Mucosa of descending colon (tissue), 3 donors: Measurements from ENCODE around the gene TAF3. TPM values are rescaled to one million over a fixed set of nuclear protein-coding genes. Genes with fewer than 3 reads are reported as not detected.

Experiments used
- ATAC-seq: fragments of 200-7000 bp; cut with Tn5 transposase; one replicate; pipeline ENCODE4 v1.9.1; 2020; ENCODE audit warnings: mild to moderate bottlenecking, moderate library complexity
- DNase-seq, 3 donors: peaks; one replicate each; pipeline ENCODE4 v3.0.0-alpha.2; 2020
- H3K36me3 ChIP-seq: fragments of 200-600 bp; one replicate; pipeline ENCODE4 v1.8.0; 2021; ENCODE audit warnings: low read depth, mild to moderate bottlenecking
- H3K4me1 ChIP-seq: fragments of 200-600 bp; one replicate; pipeline ENCODE4 v1.8.0; 2021; ENCODE audit warnings: low read depth, mild to moderate bottlenecking
- H3K4me3 ChIP-seq: fragments of 200-600 bp; one replicate; pipeline ENCODE4 v1.8.0; 2021; ENCODE audit warnings: mild to moderate bottlenecking
- H3K9me3 ChIP-seq: fragments of 200-600 bp; one replicate; pipeline ENCODE4 v1.8.0; 2021; ENCODE audit warnings: mild to moderate bottlenecking
- intact Hi-C, 2 donors: fragments of 100-400 bp; cut with DNase I in 1 of 2; cut with micrococcal nuclease in 1 of 2; formaldehyde crosslinking; loops; one replicate each; pipeline versions ENCODE4 v1.11.0 to v1.11.1; 2022; cut with DNase I, micrococcal nuclease
- total RNA-seq, 3 donors: library from RNA; stranded (reverse); fragmentation: NEBNext Ultra II Directional in 2 of 3; extraction: Animal tissue kit (Norgen Biotek cat#: 25700) in 2 of 3; gene quantifications; one replicate each; pipeline versions ENCODE4 v1.2.1 to v1.2.4, GENCODE V29; 2021 to 2023
- TF ChIP-seq, protein P1 (sequence below): fragments of 200-600 bp; IDR thresholded peaks from one replicate; pipeline ENCODE4 v1.8.0; 2022; ENCODE audit warnings: antibody characterized with exemption, mild to moderate bottlenecking
- donor health status: DM: no; HTN: no; CAD: no; lungs with moderate emphysema.
- donor health status: DM: no; HTN: no; CAD: no.
- donor health status: DM: no; HTN: yes; CAD: no.

TAF3 gene
- total RNA-seq, 3 donors from 2014 or later, result 5.5 to 17.2 (median 6.0) TPM

DNA sequence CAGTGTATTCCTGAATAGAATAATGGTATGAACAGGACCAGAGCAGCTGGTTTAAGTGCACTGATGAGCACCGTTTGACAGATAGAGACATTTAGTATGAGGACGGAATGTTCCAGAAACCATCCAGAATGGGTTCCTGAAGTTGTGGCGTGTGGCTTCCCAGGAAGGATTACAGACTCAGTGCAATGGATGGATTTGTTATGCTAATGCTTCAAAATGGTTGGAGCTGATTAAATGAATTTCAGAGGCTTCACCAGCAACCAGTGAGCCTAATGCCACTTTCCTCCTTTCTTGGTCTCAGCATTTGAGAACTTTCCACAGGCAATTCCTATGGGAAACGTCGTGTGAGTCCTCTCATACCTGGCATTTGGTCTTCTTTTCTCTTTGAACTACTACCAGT lies 246.1 kb downstream of the TAF3 start:
- no peaks in the 10 kb centered on the region for H3K4me1 ChIP-seq
- TF ChIP-seq, protein P1, sequence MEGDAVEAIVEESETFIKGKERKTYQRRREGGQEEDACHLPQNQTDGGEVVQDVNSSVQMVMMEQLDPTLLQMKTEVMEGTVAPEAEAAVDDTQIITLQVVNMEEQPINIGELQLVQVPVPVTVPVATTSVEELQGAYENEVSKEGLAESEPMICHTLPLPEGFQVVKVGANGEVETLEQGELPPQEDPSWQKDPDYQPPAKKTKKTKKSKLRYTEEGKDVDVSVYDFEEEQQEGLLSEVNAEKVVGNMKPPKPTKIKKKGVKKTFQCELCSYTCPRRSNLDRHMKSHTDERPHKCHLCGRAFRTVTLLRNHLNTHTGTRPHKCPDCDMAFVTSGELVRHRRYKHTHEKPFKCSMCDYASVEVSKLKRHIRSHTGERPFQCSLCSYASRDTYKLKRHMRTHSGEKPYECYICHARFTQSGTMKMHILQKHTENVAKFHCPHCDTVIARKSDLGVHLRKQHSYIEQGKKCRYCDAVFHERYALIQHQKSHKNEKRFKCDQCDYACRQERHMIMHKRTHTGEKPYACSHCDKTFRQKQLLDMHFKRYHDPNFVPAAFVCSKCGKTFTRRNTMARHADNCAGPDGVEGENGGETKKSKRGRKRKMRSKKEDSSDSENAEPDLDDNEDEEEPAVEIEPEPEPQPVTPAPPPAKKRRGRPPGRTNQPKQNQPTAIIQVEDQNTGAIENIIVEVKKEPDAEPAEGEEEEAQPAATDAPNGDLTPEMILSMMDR, result no peak
- DNase-seq (no peak), ATAC-seq (no peak)
- no peaks in the 10 kb centered on the region for H3K36me3 ChIP-seq
- intact Hi-C loops, result no loop called here
- no peak overlapping the region for H3K4me3 ChIP-seq
- no peaks in the 10 kb centered on the region for H3K9me3 ChIP-seq

DNA sequence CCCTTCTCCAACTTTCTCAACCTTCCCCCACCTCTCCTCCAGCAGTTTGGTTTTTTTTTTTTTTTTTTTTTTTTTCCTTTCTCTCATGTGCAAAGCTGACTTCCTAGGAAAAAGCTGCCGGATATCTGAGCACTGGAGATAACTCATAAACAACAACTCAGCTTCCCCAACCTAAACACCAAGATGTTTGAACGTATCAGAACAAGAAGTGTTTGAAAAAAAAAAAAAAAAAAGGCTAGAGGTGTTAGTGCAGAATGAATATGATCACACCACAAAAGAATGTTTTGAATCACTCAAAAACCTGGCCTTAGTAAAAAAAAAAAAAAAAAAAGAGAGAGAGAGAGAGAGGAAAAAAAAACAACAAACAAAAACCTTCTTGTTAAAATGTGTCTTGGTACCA lies 247.3 kb downstream of the TAF3 start:
- ATAC-seq (no peak), DNase-seq (no peak)
- no peaks in the 10 kb centered on the region for H3K36me3 ChIP-seq
- no peaks in the 10 kb centered on the region for H3K9me3 ChIP-seq
- no peak overlapping the region for H3K4me3 ChIP-seq
- intact Hi-C loops, result no loop called here
- no peaks in the 10 kb centered on the region for H3K4me1 ChIP-seq
- TF ChIP-seq, protein P1, result no peak

DNA sequence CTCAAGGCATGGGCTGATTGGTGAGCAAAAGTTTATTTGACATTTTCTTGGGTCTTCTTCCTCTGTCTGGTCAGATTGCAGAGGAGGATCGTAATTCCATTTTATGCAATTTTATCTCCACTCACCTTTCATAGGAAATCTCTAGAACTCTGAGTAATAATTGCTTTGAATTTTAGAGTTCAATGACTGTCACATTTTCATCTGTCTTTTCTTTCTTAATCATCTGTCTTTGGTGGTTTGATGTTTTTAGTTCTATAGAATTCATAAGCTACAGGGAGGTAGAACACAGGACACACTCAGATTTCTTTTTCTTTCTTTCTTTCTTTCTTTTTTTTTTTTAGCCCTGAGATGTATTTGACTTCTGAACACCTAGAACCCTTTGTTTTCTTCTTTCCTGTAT lies 247.8 kb downstream of the TAF3 start:
- no peak for ATAC-seq
- intact Hi-C loops, result no loop called here

More for the DNA sequence above, 247.8 kb downstream of the TAF3 start:
- H3K4me3 ChIP-seq, result no peak overlapping the region
- no peaks in the 10 kb centered on the region for H3K36me3 ChIP-seq
- H3K9me3 ChIP-seq, result no peaks in the 10 kb centered on the region
- no peak for DNase-seq
- no peaks in the 10 kb centered on the region for H3K4me1 ChIP-seq
- TF ChIP-seq, protein P1, result no peak

Other genes with a start within 250 kb of the TAF3 start
- 10 to 100 TPM in 1 of 3 donors, 1 to 10 TPM in 2; 5.0 to 46.6 (median 8.1) TPM for gene ITIH5, start 151.5 kb upstream of the TAF3 start, total RNA-seq
- gene ITIH2, start 115.2 kb upstream of the TAF3 start, total RNA-seq, result not detected
- gene KIN, start 30.5 kb upstream of the TAF3 start, total RNA-seq, result 10 to 100 TPM in 1 of 3 donors, 1 to 10 TPM in 2; 8.6 to 10.5 (median 9.1) TPM
- gene ATP5F1C, start 30.3 kb upstream of the TAF3 start, total RNA-seq, result 100 to 1,000 TPM; 323 to 533 (median 462) TPM
- under 1 TPM; 0.47 to 0.87 (median 0.55) TPM for gene GATA3, start 236.2 kb downstream of the TAF3 start, total RNA-seq